Activated CD8-positive, alpha-beta T cell treated with anti-CD3 and anti-CD28 coated beads for 36 hours (primary cell): Measurements from ENCODE around the gene PKD1L1. TPM values are rescaled to one million over a fixed set of nuclear protein-coding genes. Genes with fewer than 3 reads are reported as not detected.
"Not testable (repeated sequence)": the region's sequence is repeated elsewhere in the genome, so short reads cannot be mapped to it uniquely, and the experiment has no call there.

Experiments used
- ATAC-seq: fragments of 200-7000 bp; cut with Tn5 transposase; one replicate; pipeline ENCODE4 v1.10.0; 2021; ENCODE audit warnings: mild to moderate bottlenecking, moderate library complexity
- CTCF ChIA-PET: fragments of 350-600 bp; sonication (Branson Sonifier 250); formaldehyde crosslinking; loops from one replicate; lab custom pipeline; 2021; ENCODE audit warnings: antibody characterized with exemption; lab: Charles Lee
- POLR2A ChIA-PET: fragments of 350-600 bp; sonication (Branson Sonifier 250); formaldehyde crosslinking; loops from one replicate; lab custom pipeline; 2021; ENCODE audit warnings: antibody characterized with exemption; lab: Charles Lee
- DNase-seq: peaks from one replicate; pipeline ENCODE4 v3.0.0-alpha.2; 2020
- H3K27ac Mint-ChIP-seq: one replicate; pipeline ENCODE4 v1.8.0; 2021; ENCODE audit warnings: mild to moderate bottlenecking, mixed read lengths
- H3K27me3 Mint-ChIP-seq: one replicate; pipeline ENCODE4 v1.8.0; 2021; ENCODE audit warnings: mixed read lengths
- H3K36me3 Mint-ChIP-seq: one replicate; pipeline ENCODE4 v1.8.0; 2021; ENCODE audit warnings: low read depth, mixed read lengths
- H3K4me1 Mint-ChIP-seq: one replicate; pipeline ENCODE4 v1.8.0; 2021; ENCODE audit warnings: low read depth, mixed read lengths
- H3K4me3 Mint-ChIP-seq: one replicate; pipeline ENCODE4 v1.8.0; 2021; ENCODE audit warnings: mild to moderate bottlenecking, moderate library complexity, mixed read lengths
- H3K9me3 Mint-ChIP-seq: one replicate; pipeline ENCODE4 v1.8.0; 2021; ENCODE audit warnings: mixed read lengths
- CTCF ChIP-seq: fragments of 200-600 bp; IDR thresholded peaks from one replicate; pipeline ENCODE4 v1.8.0; 2022; ENCODE audit warnings: antibody characterized with exemption, mild to moderate bottlenecking
- intact Hi-C: fragments of 100-400 bp; cut with micrococcal nuclease; formaldehyde crosslinking; loops from one replicate; pipeline ENCODE4 v1.10.0; 2022
- total RNA-seq, 2 experiments: library from RNA; stranded (reverse); gene quantifications; one replicate each; pipeline ENCODE4 v1.2.3, GENCODE V29; 2021

The PKD1L1 gene
- total RNA-seq, 2 experiments from 2014 or later: 0.09 to 0.20 TPM

- H3K4me3 Mint-ChIP-seq: no peak overlapping the region
- CTCF ChIA-PET: no interaction called here
- peaks cover 1% of the 10 kb centered on the region for H3K27me3 Mint-ChIP-seq
- H3K9me3 Mint-ChIP-seq: no peaks in the 10 kb centered on the region
- POLR2A ChIA-PET: no interaction called here
- no peaks in the 10 kb centered on the region for H3K4me1 Mint-ChIP-seq
- intact Hi-C loops: no loop called here
- ATAC-seq (no peak), DNase-seq (no peak)
- H3K36me3 Mint-ChIP-seq: no peaks in the 10 kb centered on the region
- TF ChIP-seq CTCF: no peak
- no peak overlapping the region for H3K27ac Mint-ChIP-seq
Observed at GRCh38 chr7:47794016-47794415, 154.2 kb downstream of the PKD1L1 start.

- H3K4me1 Mint-ChIP-seq, CTCF ChIA-PET: not testable (repeated sequence)
Observed at GRCh38 chr7:47793186-47793585, 155.1 kb downstream of the PKD1L1 start.

GRCh38 chr7:47792521-47793121 is 155.6 kb downstream of the PKD1L1 start:
- Mint-ChIP-seq H3K9me3 (no peaks in the 10 kb centered on the region), H3K36me3 (no peaks in the 10 kb centered on the region), H3K4me1 (no peaks in the 10 kb centered on the region), H3K27me3 (peaks cover 1% of the 10 kb centered on the region), H3K27ac (no peak overlapping the region), H3K4me3 (no peak overlapping the region)
- CTCF ChIA-PET: no interaction called here
- POLR2A ChIA-PET: no interaction called here
- no peak for TF ChIP-seq CTCF
- DNase-seq (no peak), ATAC-seq (no peak)
- intact Hi-C loops: no loop called here

More at GRCh38 chr7:47793186-47793585, 155.1 kb downstream of the PKD1L1 start:
- H3K4me3 Mint-ChIP-seq, ATAC-seq, DNase-seq, POLR2A ChIA-PET, H3K9me3 Mint-ChIP-seq, H3K27me3 Mint-ChIP-seq, H3K36me3 Mint-ChIP-seq, H3K27ac Mint-ChIP-seq, intact Hi-C loops: not testable (repeated sequence)

GRCh38 chr7:47791682-47792081 is 156.6 kb downstream of the PKD1L1 start:
- ATAC-seq: no peak
- intact Hi-C loops: no loop called here
- no peak overlapping the region for H3K4me3 Mint-ChIP-seq
- CTCF ChIA-PET: no interaction called here
- H3K27me3 Mint-ChIP-seq: no peaks in the 10 kb centered on the region
- no peak for TF ChIP-seq CTCF
- DNase-seq: no peak
- no peaks in the 10 kb centered on the region for H3K9me3 Mint-ChIP-seq
- no peaks in the 10 kb centered on the region for H3K36me3 Mint-ChIP-seq
- POLR2A ChIA-PET: no interaction called here
- H3K27ac Mint-ChIP-seq: no peak overlapping the region
- no peaks in the 10 kb centered on the region for H3K4me1 Mint-ChIP-seq

DNA sequence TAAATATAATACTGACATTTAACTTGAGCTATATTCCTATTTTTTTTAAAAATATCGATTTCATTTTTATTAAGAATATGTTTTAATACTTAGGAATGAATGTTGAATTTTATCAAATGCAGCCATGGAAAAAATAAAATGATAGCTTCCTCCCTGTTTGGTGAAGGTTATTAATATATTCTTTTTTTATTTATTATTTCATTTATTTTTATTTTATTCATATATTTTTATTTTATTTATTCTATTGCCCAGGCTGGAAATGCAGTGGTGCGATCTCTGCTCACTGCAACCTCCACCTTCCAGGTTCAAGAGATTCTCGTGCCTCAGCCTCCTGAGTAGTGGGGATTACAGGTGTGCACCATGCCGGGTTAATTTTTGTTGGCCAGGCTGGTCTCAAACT is 160.2 kb downstream of the PKD1L1 start:
- H3K27me3 Mint-ChIP-seq: no peaks in the 10 kb centered on the region
- DNase-seq (no peak), ATAC-seq (no peak)
- no peaks in the 10 kb centered on the region for H3K36me3 Mint-ChIP-seq
- ChIA-PET CTCF (no interaction called here), POLR2A (no interaction called here)
- H3K27ac Mint-ChIP-seq: no peak overlapping the region
- intact Hi-C loops: no loop called here
- TF ChIP-seq CTCF: no peak
- no peaks in the 10 kb centered on the region for H3K9me3 Mint-ChIP-seq
- no peak overlapping the region for H3K4me3 Mint-ChIP-seq
- H3K4me1 Mint-ChIP-seq: no peaks in the 10 kb centered on the region
